GM23338 (cell line): ENCODE results near the gene SMOC1. TPM values are rescaled to one million over a fixed set of nuclear protein-coding genes. Genes with fewer than 3 reads are reported as not detected.
A peak's percentile ranks its signal among the peaks of the same experiment; 100 is the strongest.

ENCODE experiments used
- ATAC-seq: fragments of 200-7000 bp; cut with Tn5 transposase; 3 replicates; pipeline ENCODE4 v1.9.1; 2020
- DNase-seq: peaks from one replicate; pipeline ENCODE4 v3.0.0-alpha.2; 2015; ENCODE audit warnings: low spot score
- H2AFZ ChIP-seq: fragments of 200-600 bp; sonication (generic); 2 replicates; pipeline ENCODE4 v1.8.0; 2016; ENCODE audit warnings: antibody characterized with exemption, mild to moderate bottlenecking, moderate library complexity
- H3F3A ChIP-seq: fragments of 200-600 bp; sonication (generic); replicated peaks from 2 replicates; pipeline ENCODE4 v1.8.0; 2017; ENCODE audit warnings: antibody characterized with exemption, mixed run types, low read depth
- H3K27ac ChIP-seq: fragments of 200-600 bp; sonication (generic); 2 replicates; pipeline ENCODE4 v1.6.1; 2016; ENCODE audit warnings: low read depth
- H3K27me3 ChIP-seq: fragments of 200-600 bp; sonication (generic); 2 replicates; pipeline ENCODE4 v1.8.0; 2016; ENCODE audit warnings: mild to moderate bottlenecking, mixed run types, moderate library complexity; ENCODE audit not compliant: insufficient read depth
- H3K36me3 ChIP-seq: fragments of 200-600 bp; sonication (generic); 2 replicates; pipeline ENCODE4 v1.8.0; 2016; ENCODE audit warnings: mild to moderate bottlenecking; ENCODE audit not compliant: insufficient read depth
- H3K4me1 ChIP-seq: fragments of 200-600 bp; sonication (generic); 2 replicates; pipeline ENCODE4 v1.8.0; 2016; ENCODE audit warnings: mild to moderate bottlenecking, moderate library complexity; ENCODE audit not compliant: insufficient read depth
- H3K4me2 ChIP-seq: fragments of 200-600 bp; sonication (generic); 2 replicates; pipeline ENCODE4 v1.7.1; 2017; ENCODE audit warnings: mixed run types
- H3K4me3 ChIP-seq: fragments of 200-600 bp; sonication (generic); 2 replicates; pipeline ENCODE4 v1.6.1; 2016; ENCODE audit warnings: mixed run types
- H3K79me2 ChIP-seq: fragments of 200-600 bp; sonication (generic); replicated peaks from 2 replicates; pipeline ENCODE4 v1.8.0; 2017; ENCODE audit warnings: mild to moderate bottlenecking; ENCODE audit not compliant: insufficient read depth
- H3K9me2 ChIP-seq: fragments of 200-600 bp; sonication (generic); 2 replicates; pipeline ENCODE4 v1.8.0; 2017; ENCODE audit not compliant: insufficient read depth
- H4K20me1 ChIP-seq: fragments of 200-600 bp; sonication (generic); replicated peaks from 2 replicates; pipeline ENCODE4 v1.8.0; 2017; ENCODE audit warnings: mild to moderate bottlenecking; ENCODE audit not compliant: insufficient read depth
- H3K27ac Mint-ChIP-seq: 2 replicates; pipeline ENCODE4 v1.8.0; 2020; ENCODE audit warnings: inconsistent platforms, mild to moderate bottlenecking, moderate library complexity, mixed read lengths
- H3K27me3 Mint-ChIP-seq: 3 replicates; pipeline ENCODE4 v1.8.0; 2022; ENCODE audit warnings: low read depth, mild to moderate bottlenecking, moderate library complexity, mixed read lengths, inconsistent platforms; ENCODE audit not compliant: insufficient read depth, poor library complexity
- H3K36me3 Mint-ChIP-seq: 3 replicates; pipeline ENCODE4 v1.8.0; 2021; ENCODE audit warnings: low read depth, mild to moderate bottlenecking, inconsistent platforms, moderate library complexity, mixed read lengths
- H3K4me1 Mint-ChIP-seq: 3 replicates; pipeline ENCODE4 v1.8.0; 2020; ENCODE audit warnings: mild to moderate bottlenecking, inconsistent platforms, mixed read lengths
- H3K4me3 Mint-ChIP-seq: 3 replicates; pipeline ENCODE4 v1.8.0; 2021; ENCODE audit warnings: moderate library complexity, mild to moderate bottlenecking, inconsistent platforms, mixed read lengths
- H3K9me3 Mint-ChIP-seq: 3 replicates; pipeline ENCODE4 v1.8.0; 2020; ENCODE audit warnings: moderate library complexity, mild to moderate bottlenecking, inconsistent platforms, mixed read lengths
- CREB1 ChIP-seq: fragments of 250-450 bp; sonication (Bioruptor Pico); IDR thresholded peaks from 2 replicates; pipeline ENCODE4 v1.5.0; 2020; ENCODE audit warnings: low read depth, mild to moderate bottlenecking, moderate library complexity
- EZH2 ChIP-seq: fragments of 200-600 bp; sonication (generic); IDR thresholded peaks from one replicate; pipeline ENCODE4 v1.8.0; 2017; ENCODE audit warnings: antibody characterized with exemption, mild to moderate bottlenecking, low read depth; ENCODE audit not compliant: unreplicated experiment
- EZH2phosphoT487 ChIP-seq: fragments of 200-600 bp; sonication (generic); IDR thresholded peaks from one replicate; pipeline ENCODE4 v1.8.1; 2018; ENCODE audit warnings: antibody characterized with exemption; ENCODE audit not compliant: unreplicated experiment
- JUNB ChIP-seq: IDR thresholded peaks from one replicate; pipeline ENCODE4 v1.6.1; 2016; ENCODE audit warnings: antibody characterized with exemption; ENCODE audit not compliant: unreplicated experiment
- NANOG ChIP-seq: IDR thresholded peaks from 2 replicates; pipeline ENCODE4 v1.6.1; 2016; ENCODE audit warnings: antibody characterized with exemption, borderline replicate concordance
- POLR2AphosphoS5 ChIP-seq: IDR thresholded peaks from 2 replicates; pipeline ENCODE4 v1.6.1; 2016; ENCODE audit warnings: antibody characterized with exemption, low read depth
- STAT1 ChIP-seq: IDR thresholded peaks from one replicate; pipeline ENCODE4 v1.6.1; 2016; ENCODE audit warnings: antibody characterized with exemption; ENCODE audit not compliant: unreplicated experiment
- ZNF114 ChIP-seq: fragments of 250-450 bp; sonication (Bioruptor Pico); IDR thresholded peaks from 2 replicates; pipeline ENCODE4 v1.5.0; 2020; ENCODE audit warnings: mild to moderate bottlenecking, moderate library complexity
- ZNF331 ChIP-seq: fragments of 250-450 bp; sonication (Bioruptor Pico); IDR thresholded peaks from 2 replicates; pipeline ENCODE4 v1.5.0; 2020; ENCODE audit warnings: low read depth, mild to moderate bottlenecking, moderate library complexity
- polyA plus RNA-seq: library from polyadenylated mRNA; unstranded; fragments of >200 nt; fragmentation: Nextera tagmentation; extraction: Ambion mirVana; gene quantifications from 2 replicates; pipeline ENCODE4 v1.2.1, GENCODE V29; 2016
- total RNA-seq: library from RNA; depleted of rRNA; stranded (reverse); fragments of >200 nt; shearing (Covaris generic); gene quantifications from 2 replicates; pipeline ENCODE4 v1.2.3, GENCODE V29; 2014
- TF ChIP-seq, protein P1 (sequence below): fragments of 250-450 bp; sonication (Bioruptor Pico); IDR thresholded peaks from 2 replicates; pipeline ENCODE4 v1.5.0; 2020; ENCODE audit warnings: mild to moderate bottlenecking, moderate library complexity
- TF ChIP-seq, protein P2 (sequence below): IDR thresholded peaks from 2 replicates; pipeline ENCODE4 v1.6.1; 2016; ENCODE audit warnings: antibody characterized with exemption
- TF ChIP-seq, protein P3 (sequence below): IDR thresholded peaks from one replicate; pipeline ENCODE4 v1.6.1; 2018; ENCODE audit warnings: antibody characterized with exemption; ENCODE audit not compliant: unreplicated experiment
- TF ChIP-seq, protein P4 (sequence below), 2 experiments: fragments of 200-600 bp in 1 of 2; sonication (generic) in 1 of 2; conservative IDR thresholded peaks; 2 replicates each; pipeline versions ENCODE4 v1.5.1 to v1.6.1; 2016 to 2017; ENCODE audit warnings: antibody characterized with exemption in 2 of 2, low read depth in 2 of 2, mild to moderate bottlenecking in 2 of 2, moderate library complexity in 1 of 2

SMOC1 gene
- total and polyA plus RNA-seq, 2 experiments from 2014 or later, result 0.79 to 1.6 TPM

DNA sequence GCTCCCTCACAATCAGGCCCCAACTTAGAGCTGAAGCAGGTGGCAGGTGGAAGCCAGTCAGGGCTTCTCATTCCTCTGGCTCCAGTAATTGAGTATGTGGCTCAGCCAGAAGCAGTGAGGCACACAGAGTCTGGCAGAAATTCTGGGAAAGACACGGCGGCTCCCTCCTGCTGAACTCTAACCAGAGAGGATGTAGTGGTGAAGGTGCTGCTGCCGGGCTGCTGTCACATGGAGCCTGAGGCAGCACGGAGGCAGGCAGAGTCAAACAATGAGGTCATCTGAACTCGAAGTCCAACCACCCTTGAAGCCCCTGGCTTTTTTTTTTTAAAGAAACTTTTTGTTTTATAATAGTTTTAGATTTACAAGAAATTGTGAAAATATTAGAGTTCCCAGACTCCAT lies 33.4 kb upstream of the SMOC1 start:
- no peaks in the 10 kb centered on the region for H3F3A ChIP-seq
- no peaks in the 10 kb centered on the region for H3K27me3 ChIP-seq
- Mint-ChIP-seq H3K4me3 (no peak overlapping the region), H3K27ac (no peak overlapping the region), H3K9me3 (no peaks in the 10 kb centered on the region), H3K27me3 (peaks cover 2% of the 10 kb centered on the region), H3K4me1 (no peaks in the 10 kb centered on the region), H3K36me3 (no peaks in the 10 kb centered on the region)
- no peak overlapping the region for H3K4me3 ChIP-seq
- no peaks in the 10 kb centered on the region for H3K79me2 ChIP-seq
- DNase-seq (no peak), ATAC-seq (no peak)
- H4K20me1 ChIP-seq, result no peaks in the 10 kb centered on the region
- 0 out of 2 replicates have a peak overlapping the region, but pooled peaks have one; percentile 7 for H2AFZ ChIP-seq
- no peak for TF ChIP-seq NANOG
- TF ChIP-seq STAT1, result no peak
- TF ChIP-seq, protein P1, sequence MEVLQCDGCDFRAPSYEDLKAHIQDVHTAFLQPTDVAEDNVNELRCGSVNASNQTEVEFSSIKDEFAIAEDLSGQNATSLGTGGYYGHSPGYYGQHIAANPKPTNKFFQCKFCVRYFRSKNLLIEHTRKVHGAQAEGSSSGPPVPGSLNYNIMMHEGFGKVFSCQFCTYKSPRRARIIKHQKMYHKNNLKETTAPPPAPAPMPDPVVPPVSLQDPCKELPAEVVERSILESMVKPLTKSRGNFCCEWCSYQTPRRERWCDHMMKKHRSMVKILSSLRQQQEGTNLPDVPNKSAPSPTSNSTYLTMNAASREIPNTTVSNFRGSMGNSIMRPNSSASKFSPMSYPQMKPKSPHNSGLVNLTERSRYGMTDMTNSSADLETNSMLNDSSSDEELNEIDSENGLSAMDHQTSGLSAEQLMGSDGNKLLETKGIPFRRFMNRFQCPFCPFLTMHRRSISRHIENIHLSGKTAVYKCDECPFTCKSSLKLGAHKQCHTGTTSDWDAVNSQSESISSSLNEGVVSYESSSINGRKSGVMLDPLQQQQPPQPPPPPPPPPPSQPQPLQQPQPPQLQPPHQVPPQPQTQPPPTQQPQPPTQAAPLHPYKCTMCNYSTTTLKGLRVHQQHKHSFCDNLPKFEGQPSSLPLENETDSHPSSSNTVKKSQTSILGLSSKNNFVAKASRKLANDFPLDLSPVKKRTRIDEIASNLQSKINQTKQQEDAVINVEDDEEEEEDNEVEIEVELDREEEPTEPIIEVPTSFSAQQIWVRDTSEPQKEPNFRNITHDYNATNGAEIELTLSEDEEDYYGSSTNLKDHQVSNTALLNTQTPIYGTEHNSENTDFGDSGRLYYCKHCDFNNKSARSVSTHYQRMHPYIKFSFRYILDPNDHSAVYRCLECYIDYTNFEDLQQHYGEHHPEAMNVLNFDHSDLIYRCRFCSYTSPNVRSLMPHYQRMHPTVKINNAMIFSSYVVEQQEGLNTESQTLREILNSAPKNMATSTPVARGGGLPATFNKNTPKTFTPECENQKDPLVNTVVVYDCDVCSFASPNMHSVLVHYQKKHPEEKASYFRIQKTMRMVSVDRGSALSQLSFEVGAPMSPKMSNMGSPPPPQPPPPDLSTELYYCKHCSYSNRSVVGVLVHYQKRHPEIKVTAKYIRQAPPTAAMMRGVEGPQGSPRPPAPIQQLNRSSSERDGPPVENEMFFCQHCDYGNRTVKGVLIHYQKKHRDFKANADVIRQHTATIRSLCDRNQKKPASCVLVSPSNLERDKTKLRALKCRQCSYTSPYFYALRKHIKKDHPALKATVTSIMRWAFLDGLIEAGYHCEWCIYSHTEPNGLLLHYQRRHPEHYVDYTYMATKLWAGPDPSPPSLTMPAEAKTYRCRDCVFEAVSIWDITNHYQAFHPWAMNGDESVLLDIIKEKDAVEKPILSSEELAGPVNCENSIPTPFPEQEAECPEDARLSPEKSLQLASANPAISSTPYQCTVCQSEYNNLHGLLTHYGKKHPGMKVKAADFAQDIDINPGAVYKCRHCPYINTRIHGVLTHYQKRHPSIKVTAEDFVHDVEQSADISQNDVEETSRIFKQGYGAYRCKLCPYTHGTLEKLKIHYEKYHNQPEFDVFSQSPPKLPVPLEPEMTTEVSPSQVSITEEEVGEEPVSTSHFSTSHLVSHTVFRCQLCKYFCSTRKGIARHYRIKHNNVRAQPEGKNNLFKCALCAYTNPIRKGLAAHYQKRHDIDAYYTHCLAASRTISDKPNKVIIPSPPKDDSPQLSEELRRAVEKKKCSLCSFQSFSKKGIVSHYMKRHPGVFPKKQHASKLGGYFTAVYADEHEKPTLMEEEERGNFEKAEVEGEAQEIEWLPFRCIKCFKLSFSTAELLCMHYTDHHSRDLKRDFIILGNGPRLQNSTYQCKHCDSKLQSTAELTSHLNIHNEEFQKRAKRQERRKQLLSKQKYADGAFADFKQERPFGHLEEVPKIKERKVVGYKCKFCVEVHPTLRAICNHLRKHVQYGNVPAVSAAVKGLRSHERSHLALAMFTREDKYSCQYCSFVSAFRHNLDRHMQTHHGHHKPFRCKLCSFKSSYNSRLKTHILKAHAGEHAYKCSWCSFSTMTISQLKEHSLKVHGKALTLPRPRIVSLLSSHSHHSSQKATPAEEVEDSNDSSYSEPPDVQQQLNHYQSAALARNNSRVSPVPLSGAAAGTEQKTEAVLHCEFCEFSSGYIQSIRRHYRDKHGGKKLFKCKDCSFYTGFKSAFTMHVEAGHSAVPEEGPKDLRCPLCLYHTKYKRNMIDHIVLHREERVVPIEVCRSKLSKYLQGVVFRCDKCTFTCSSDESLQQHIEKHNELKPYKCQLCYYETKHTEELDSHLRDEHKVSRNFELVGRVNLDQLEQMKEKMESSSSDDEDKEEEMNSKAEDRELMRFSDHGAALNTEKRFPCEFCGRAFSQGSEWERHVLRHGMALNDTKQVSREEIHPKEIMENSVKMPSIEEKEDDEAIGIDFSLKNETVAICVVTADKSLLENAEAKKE (CRISPR knock-in tag), result no peak
- TF ChIP-seq CREB1, result no peak
- no peak for TF ChIP-seq POLR2AphosphoS5
- TF ChIP-seq, protein P2, sequence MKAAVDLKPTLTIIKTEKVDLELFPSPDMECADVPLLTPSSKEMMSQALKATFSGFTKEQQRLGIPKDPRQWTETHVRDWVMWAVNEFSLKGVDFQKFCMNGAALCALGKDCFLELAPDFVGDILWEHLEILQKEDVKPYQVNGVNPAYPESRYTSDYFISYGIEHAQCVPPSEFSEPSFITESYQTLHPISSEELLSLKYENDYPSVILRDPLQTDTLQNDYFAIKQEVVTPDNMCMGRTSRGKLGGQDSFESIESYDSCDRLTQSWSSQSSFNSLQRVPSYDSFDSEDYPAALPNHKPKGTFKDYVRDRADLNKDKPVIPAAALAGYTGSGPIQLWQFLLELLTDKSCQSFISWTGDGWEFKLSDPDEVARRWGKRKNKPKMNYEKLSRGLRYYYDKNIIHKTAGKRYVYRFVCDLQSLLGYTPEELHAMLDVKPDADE, result no peak
- no peak for TF ChIP-seq ZNF114 (CRISPR knock-in tag)
- no peak for TF ChIP-seq EZH2
- TF ChIP-seq, protein P3, sequence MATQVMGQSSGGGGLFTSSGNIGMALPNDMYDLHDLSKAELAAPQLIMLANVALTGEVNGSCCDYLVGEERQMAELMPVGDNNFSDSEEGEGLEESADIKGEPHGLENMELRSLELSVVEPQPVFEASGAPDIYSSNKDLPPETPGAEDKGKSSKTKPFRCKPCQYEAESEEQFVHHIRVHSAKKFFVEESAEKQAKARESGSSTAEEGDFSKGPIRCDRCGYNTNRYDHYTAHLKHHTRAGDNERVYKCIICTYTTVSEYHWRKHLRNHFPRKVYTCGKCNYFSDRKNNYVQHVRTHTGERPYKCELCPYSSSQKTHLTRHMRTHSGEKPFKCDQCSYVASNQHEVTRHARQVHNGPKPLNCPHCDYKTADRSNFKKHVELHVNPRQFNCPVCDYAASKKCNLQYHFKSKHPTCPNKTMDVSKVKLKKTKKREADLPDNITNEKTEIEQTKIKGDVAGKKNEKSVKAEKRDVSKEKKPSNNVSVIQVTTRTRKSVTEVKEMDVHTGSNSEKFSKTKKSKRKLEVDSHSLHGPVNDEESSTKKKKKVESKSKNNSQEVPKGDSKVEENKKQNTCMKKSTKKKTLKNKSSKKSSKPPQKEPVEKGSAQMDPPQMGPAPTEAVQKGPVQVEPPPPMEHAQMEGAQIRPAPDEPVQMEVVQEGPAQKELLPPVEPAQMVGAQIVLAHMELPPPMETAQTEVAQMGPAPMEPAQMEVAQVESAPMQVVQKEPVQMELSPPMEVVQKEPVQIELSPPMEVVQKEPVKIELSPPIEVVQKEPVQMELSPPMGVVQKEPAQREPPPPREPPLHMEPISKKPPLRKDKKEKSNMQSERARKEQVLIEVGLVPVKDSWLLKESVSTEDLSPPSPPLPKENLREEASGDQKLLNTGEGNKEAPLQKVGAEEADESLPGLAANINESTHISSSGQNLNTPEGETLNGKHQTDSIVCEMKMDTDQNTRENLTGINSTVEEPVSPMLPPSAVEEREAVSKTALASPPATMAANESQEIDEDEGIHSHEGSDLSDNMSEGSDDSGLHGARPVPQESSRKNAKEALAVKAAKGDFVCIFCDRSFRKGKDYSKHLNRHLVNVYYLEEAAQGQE, result no peak
- TF ChIP-seq JUNB, result no peak
- TF ChIP-seq ZNF331 (CRISPR knock-in tag), result no peak
- TF ChIP-seq, protein P4, sequence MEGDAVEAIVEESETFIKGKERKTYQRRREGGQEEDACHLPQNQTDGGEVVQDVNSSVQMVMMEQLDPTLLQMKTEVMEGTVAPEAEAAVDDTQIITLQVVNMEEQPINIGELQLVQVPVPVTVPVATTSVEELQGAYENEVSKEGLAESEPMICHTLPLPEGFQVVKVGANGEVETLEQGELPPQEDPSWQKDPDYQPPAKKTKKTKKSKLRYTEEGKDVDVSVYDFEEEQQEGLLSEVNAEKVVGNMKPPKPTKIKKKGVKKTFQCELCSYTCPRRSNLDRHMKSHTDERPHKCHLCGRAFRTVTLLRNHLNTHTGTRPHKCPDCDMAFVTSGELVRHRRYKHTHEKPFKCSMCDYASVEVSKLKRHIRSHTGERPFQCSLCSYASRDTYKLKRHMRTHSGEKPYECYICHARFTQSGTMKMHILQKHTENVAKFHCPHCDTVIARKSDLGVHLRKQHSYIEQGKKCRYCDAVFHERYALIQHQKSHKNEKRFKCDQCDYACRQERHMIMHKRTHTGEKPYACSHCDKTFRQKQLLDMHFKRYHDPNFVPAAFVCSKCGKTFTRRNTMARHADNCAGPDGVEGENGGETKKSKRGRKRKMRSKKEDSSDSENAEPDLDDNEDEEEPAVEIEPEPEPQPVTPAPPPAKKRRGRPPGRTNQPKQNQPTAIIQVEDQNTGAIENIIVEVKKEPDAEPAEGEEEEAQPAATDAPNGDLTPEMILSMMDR (conservative IDR thresholded peaks at IDR 0.05; ENCODE audit: low read depth in 2 of 2), result no peak
- TF ChIP-seq EZH2phosphoT487, result no peak
- no peak overlapping the region for H3K27ac ChIP-seq
- no peaks in the 10 kb centered on the region for H3K36me3 ChIP-seq
- no peaks in the 10 kb centered on the region for H3K9me2 ChIP-seq
- H3K4me2 ChIP-seq, result no peak overlapping the region
- H3K4me1 ChIP-seq, result peaks cover 6% of the 10 kb centered on the region; the same call in 1 of the 2 replicates
